Mesenteric fat pad (tissue), 1 donor: ENCODE data around the gene EIF2S2. TPM values are rescaled to one million over a fixed set of nuclear protein-coding genes. Genes with fewer than 3 reads are reported as not detected.

ENCODE experiments used
- DNase-seq: peaks from one replicate; pipeline ENCODE4 v3.0.0-alpha.2; 2020; ENCODE audit warnings: low spot score
- total RNA-seq: library from RNA; stranded (reverse); fragmentation: NEBNext Ultra II Directional; extraction: Animal tissue kit (Norgen Biotek cat#: 25700); gene quantifications from one replicate; pipeline ENCODE4 v1.2.1, GENCODE V29; 2021
- donor health status: DM: yes; HTN: yes; CAD: no.

Gene EIF2S2
- total RNA-seq, 1 donor from 2014 or later: 64.5 TPM

DNA sequence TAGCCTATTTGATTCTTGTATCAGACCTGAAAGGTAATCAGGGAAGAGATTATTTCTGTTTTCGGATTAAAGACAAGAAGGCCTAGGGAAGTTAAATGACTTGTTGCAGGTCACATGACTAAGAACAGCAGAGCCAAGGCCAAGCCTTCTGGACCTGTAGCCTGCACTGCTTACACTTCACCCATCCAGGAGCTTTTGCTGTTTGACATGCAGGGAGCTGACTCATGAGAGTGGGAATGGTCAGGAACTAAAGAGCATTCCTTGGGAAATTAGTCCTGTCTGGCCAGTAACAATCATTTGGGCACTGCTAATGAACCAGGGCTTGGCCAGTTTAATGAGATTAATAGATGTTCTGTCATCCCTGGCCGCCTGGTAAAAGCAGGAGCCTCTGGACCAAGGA is 46.8 kb downstream of the EIF2S2 start:
- DNase-seq: no peak

DNA sequence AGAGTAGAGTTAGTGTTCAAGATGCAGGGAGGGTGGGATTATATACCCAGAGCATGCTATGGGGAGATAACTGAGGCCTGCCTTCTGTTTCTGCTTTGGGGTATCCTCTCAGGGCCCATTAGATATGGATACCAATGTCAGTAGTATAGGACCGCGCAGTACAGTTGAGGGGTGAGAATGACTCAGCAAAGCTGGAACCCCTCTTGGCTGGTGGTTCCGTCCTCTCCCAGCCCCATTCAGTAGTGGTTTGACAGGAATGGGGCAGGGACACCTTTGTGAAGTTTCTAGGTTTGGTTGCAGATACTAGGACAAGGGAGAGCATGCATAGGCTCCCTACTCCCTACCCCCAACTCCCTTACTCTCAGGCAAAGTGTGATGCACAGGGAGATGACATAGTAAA is 47.8 kb downstream of the EIF2S2 start:
- DNase-seq: no peak

- no peak for DNase-seq
Measured at GRCh38 chr20:34062570-34063482, 49.2 kb downstream of the EIF2S2 start.

- no peak for DNase-seq
Measured at GRCh38 chr20:34061695-34062094, 50.3 kb downstream of the EIF2S2 start.

DNA sequence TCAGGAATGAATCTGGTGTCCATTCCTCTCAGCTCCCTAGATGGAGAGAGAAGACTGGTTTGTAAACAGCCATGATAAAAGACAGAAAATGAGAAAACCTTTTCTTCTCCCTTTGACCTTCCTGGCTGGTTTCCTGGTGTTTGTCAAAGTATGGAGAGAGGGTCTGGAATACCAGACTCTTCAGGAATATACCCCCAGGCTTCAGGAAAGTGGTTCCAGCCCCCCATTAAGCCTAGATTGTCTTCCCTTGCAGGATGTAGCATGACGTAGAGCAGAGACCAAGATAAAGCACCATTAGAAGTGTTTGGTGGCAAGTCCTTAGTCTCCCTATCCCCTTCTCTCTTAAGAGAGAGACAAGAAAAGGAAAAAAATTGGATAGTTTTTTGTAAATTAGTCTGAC is 51.1 kb downstream of the EIF2S2 start:
- no peak for DNase-seq

DNA sequence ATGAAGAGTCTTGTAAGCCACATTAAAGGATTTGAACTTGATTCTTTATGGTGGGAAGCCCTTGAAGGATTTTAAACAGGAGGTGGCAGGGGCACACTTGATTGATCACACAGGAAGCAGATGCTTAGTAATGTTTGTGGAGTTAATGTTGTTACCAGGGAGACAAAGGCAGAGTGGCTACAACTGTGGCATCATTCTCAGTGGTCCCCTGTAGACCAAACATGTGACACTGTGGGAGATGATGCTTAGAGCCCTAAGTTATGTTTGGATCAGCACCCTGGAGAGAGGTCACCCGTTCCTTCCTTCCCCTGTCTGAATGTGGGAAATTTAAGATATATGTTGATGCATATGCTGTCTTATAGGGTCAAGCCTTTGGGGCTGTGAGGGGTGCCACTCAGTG is 53.2 kb downstream of the EIF2S2 start:
- DNase-seq: no peak

GRCh38 chr20:34055290-34055689 is 56.8 kb downstream of the EIF2S2 start:
- DNase-seq: no peak

- DNase-seq: no peak
Measured at GRCh38 chr20:34052414-34052813, 59.6 kb downstream of the EIF2S2 start.

GRCh38 chr20:34049897-34050695 is 61.9 kb downstream of the EIF2S2 start:
- no peak for DNase-seq

DNA sequence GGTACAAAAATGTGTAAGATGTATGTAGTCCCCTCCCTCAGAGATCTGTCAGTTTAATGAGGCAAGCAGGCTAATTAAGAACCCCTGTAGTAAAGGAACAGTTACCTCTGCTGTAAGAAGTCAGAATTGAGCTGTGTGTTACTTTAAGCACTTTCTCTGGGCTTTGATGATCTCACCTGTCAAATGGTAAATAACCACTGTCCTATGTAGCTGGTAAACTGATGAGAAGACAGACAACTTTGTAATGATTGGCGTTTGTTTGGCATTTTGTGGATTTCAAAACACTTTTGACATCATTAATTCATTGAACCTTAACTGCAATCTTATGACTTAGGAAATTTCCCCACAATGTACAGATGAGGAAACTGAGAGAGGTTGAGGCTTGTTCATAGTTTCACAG is 62.7 kb downstream of the EIF2S2 start:
- no peak for DNase-seq

GRCh38 chr20:34047917-34048316 is 64.1 kb downstream of the EIF2S2 start:
- no peak for DNase-seq

DNA sequence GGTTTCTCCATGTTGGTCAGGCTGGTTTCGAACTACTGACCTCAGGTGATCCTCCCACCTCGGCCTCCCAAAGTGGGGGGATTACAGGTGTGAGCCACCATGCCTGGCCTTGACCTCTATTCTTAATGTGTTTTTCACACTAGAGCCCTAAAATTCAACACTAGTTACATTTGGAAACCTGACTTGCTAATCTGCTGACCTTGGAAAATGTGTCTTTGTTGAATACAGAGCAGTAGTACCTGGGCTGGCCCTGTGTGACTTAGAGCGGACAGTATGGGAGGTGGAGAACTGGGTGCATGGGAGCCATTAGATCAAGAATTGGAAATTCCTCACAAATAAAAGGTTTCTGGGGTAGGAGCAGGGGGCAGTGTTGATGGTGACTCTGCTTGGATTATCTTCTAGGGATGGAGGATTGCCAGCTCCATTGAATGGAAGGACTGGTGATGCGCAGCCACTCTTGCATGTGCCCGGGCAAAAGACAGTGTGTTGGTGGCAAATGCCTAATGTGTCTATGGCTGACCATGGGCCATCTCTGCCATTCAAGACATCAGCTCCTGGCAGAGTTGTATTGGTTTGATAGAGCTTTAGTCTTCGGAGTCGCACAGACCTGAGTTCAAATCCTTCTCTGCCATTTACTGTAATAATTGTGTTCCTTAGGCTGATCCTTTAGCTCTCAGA is 64.9 kb downstream of the EIF2S2 start:
- no peak for DNase-seq

GRCh38 chr20:34045930-34046725 is 65.9 kb downstream of the EIF2S2 start:
- DNase-seq: no peak

DNA sequence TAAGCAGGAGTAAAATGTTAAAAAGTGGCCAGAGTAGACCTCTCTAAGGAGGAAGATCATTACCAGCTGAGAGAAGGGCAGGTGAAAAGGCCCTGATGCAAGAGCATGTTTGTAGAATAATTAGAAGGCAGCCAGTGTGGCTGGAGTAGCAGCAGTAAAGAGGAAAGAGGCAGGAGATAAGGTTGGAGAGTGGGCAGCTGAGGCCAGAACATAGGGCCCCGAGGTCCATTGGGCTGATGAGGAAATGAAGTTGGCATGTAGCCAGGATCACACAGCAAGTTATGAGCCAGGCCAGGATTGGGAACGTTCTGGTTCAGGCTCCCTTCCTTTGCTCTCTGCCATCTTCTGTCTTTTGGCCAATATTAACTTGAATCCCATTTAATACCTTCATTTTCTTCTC is 66.7 kb downstream of the EIF2S2 start:
- no peak for DNase-seq

DNA sequence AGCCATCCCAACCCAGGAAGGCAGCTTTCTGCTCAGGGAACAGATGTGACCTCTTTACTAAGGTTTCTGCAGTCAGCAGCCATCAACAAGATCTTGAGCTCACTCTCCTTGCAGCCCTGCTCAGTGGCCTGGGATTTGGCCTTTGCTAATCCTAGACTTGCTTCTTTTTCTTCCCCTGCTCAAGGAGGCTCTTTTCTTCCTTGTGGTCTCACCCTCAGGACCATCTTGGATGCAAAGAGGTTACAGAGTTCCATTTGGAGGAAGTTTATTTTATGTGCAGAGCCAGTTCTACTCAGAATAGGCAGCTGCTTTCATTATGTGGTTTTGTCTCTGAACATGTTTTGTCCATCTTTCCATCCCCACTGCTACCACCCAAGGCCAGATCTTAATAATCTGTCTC is 69.0 kb downstream of the EIF2S2 start:
- DNase-seq: no peak

- no peak for DNase-seq
Measured at GRCh38 chr20:34042262-34042661, 69.8 kb downstream of the EIF2S2 start.

- no peak for DNase-seq
Measured at GRCh38 chr20:34041226-34041625, 70.8 kb downstream of the EIF2S2 start.

- no peak for DNase-seq
Measured at GRCh38 chr20:34040300-34040995, 71.6 kb downstream of the EIF2S2 start.
